H1 (cell line): ENCODE measurements around the gene PCDHB15.

Experiments
- CREB1 ChIP-seq: IDR thresholded peaks from 2 replicates; pipeline ENCODE4 v1.6.1; 2012; ENCODE audit warnings: inconsistent platforms
- EZH2 ChIP-seq: fragments of 200-600 bp; sonication (generic); IDR thresholded peaks from 2 replicates; pipeline ENCODE4 v1.7.1; 2012; ENCODE audit warnings: low read depth, mild to moderate bottlenecking, moderate library complexity, low read length, inconsistent platforms; ENCODE audit not compliant: severe bottlenecking
- MAX ChIP-seq: IDR thresholded peaks from 2 replicates; pipeline ENCODE4 v1.6.1; 2012; ENCODE audit warnings: inconsistent platforms
- POLR2A ChIP-seq, 2 experiments: IDR thresholded peaks; 1 replicate in 1 of 2; 2 replicates in 1 of 2; pipeline ENCODE4 v1.6.1; 2011; ENCODE audit warnings: low read depth in 2 of 2, low read length in 2 of 2, mild to moderate bottlenecking in 2 of 2; ENCODE audit errors: control extremely low read depth in 1 of 2
- POLR2AphosphoS5 ChIP-seq: IDR thresholded peaks from 2 replicates; pipeline ENCODE4 v1.6.1; 2011; ENCODE audit warnings: low read depth, low read length
- RFX5 ChIP-seq: IDR thresholded peaks from 2 replicates; pipeline ENCODE4 v1.6.1; 2011; ENCODE audit warnings: low read depth, low read length, improper control_type of control experiment, borderline replicate concordance
- SIRT6 ChIP-seq: IDR thresholded peaks from one replicate; pipeline ENCODE4 v1.7.1; 2012; ENCODE audit warnings: low read length, inconsistent platforms
- TF ChIP-seq, protein P1 (sequence below), 3 experiments: IDR thresholded peaks; 1 replicate in 2 of 3; 2 replicates in 1 of 3; pipeline versions ENCODE4 v1.5.1 to v1.6.1; 2011; ENCODE audit warnings: low read length in 3 of 3, mild to moderate bottlenecking in 3 of 3, inconsistent platforms in 2 of 3, low read depth in 1 of 3, moderate library complexity in 1 of 3; ENCODE audit not compliant: insufficient read depth in 1 of 3; ENCODE audit errors: control extremely low read depth in 1 of 3

DNA sequence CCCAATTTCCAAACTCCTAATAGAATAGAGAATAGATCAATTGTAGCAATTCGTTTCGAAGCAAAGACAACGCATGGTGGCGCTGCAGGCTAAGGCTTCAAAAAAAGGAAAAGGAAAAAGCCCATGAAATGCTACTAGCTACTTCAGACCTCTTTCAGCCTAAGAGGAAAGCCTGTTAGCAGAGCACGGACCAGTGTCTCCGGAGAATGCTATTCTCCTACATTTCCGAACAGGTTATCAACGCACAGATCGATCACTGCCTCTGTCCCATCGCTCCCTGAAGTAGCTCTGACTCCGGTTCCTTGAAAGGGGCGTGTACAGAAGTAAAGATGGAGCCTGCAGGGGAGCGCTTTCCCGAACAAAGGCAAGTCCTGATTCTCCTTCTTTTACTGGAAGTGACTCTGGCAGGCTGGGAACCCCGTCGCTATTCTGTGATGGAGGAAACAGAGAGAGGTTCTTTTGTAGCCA, at the start of gene PCDHB15:
- TF ChIP-seq POLR2AphosphoS5 (no peak), EZH2 (no peak), SIRT6 (no peak), RFX5 (no peak), CREB1 (no peak), POLR2A (IDR thresholded peaks at IDR 0.05; ENCODE audit: control extremely low read depth in 1 of 2, low read depth in 2 of 2, low read length in 2 of 2) (peak in 1 of 2 experiments; percentile 55; a peak in 1 of 3 replicates), MAX (no peak)
- TF ChIP-seq, protein P1, sequence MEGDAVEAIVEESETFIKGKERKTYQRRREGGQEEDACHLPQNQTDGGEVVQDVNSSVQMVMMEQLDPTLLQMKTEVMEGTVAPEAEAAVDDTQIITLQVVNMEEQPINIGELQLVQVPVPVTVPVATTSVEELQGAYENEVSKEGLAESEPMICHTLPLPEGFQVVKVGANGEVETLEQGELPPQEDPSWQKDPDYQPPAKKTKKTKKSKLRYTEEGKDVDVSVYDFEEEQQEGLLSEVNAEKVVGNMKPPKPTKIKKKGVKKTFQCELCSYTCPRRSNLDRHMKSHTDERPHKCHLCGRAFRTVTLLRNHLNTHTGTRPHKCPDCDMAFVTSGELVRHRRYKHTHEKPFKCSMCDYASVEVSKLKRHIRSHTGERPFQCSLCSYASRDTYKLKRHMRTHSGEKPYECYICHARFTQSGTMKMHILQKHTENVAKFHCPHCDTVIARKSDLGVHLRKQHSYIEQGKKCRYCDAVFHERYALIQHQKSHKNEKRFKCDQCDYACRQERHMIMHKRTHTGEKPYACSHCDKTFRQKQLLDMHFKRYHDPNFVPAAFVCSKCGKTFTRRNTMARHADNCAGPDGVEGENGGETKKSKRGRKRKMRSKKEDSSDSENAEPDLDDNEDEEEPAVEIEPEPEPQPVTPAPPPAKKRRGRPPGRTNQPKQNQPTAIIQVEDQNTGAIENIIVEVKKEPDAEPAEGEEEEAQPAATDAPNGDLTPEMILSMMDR (IDR thresholded peaks at IDR 0.05; ENCODE audit: control extremely low read depth in 1 of 3, insufficient read depth in 1 of 3, low read depth in 1 of 3, low read length in 3 of 3): peak in 2 of 3 experiments; percentile 61 to 64; a peak in 3 of 4 replicates
